ENCODE data around the gene KSR2. TPM values are rescaled to one million over a fixed set of nuclear protein-coding genes. Genes with fewer than 3 reads are reported as not detected.

KSR2 gene
- total RNA-seq, 1 donor from 2014 or later: 0.30 TPM

DNA sequence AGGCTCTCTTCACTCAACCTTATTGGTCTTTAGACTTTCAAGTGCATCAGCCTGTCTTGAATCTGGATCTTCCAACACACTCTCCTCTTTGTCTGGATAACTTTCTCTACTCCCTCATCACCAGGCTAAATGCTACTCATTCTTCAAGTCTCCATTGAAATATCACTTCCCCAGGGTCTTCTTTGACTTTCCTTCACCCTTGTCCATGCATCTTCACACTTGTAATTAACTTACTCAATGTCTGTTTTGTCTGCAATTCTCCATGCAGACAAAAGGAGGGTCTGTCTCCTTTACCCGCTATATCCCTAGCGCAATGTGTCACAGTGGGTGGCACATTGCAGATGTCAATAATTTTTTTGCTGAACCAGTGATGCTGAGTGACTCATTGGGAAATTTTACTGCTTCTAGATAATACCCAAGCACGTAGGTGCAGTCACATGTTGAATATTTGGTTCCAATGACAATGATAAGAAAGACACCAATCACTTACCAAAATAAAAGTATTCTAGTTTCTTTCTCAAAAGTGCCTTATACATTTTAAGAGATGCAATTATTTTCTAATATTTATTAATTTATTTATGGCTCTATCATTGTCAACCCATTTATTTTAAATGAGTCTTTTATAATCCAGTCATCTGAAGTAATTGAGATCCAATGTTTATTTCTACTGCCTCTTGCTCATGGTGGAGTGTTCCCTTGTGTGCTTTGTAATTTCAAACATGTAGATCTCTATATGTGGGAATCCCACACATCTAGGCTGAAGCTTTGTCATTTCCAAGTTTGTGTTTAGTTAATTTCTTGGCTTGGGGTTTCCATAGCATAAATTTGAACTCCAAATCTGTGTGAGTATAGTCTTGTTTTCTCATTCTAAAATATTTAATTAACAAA lies 26.0 kb upstream of the KSR2 start:
- H4K20me1 ChIP-seq (ENCODE audit: low read depth): no peaks in the 10 kb centered on the region
- H2AFZ ChIP-seq (replicated peaks): no peak overlapping the region
- H3K27me3 Mint-ChIP-seq (ENCODE audit: insufficient read depth, low read depth): peaks cover under 1% of the 10 kb centered on the region
- H3K4me3 ChIP-seq: no peak overlapping the region
- H3K27ac Mint-ChIP-seq: no peak overlapping the region
- H3K36me3 Mint-ChIP-seq: no peaks in the 10 kb centered on the region
- no peaks in the 10 kb centered on the region for H3K36me3 ChIP-seq
- no peaks in the 10 kb centered on the region for H3F3A ChIP-seq (ENCODE audit: low read depth)
- no peak overlapping the region for H3K27ac ChIP-seq
- H3K9ac ChIP-seq: no peak overlapping the region
- H3K9me3 Mint-ChIP-seq: peaks cover 6% of the 10 kb centered on the region
- no peaks in the 10 kb centered on the region for H3K27me3 ChIP-seq
- no peak overlapping the region for H3K4me3 Mint-ChIP-seq
- H3K79me2 ChIP-seq (ENCODE audit: low read depth): no peaks in the 10 kb centered on the region
- H3K4me2 ChIP-seq: no peak overlapping the region
- TF ChIP-seq CTCF (IDR thresholded peaks at IDR 0.05) (no peak), EZH2phosphoT487 (IDR thresholded peaks at IDR 0.05) (no peak), EZH2 (IDR thresholded peaks at IDR 0.05) (no peak)
- no peak for DNase-seq (ENCODE audit: low spot score)
- no peaks in the 10 kb centered on the region for H3K4me1 ChIP-seq
- peaks cover 6% of the 10 kb centered on the region for H3K4me1 Mint-ChIP-seq
- no peaks in the 10 kb centered on the region for H3K9me3 ChIP-seq (ENCODE audit: low read depth)

DNA sequence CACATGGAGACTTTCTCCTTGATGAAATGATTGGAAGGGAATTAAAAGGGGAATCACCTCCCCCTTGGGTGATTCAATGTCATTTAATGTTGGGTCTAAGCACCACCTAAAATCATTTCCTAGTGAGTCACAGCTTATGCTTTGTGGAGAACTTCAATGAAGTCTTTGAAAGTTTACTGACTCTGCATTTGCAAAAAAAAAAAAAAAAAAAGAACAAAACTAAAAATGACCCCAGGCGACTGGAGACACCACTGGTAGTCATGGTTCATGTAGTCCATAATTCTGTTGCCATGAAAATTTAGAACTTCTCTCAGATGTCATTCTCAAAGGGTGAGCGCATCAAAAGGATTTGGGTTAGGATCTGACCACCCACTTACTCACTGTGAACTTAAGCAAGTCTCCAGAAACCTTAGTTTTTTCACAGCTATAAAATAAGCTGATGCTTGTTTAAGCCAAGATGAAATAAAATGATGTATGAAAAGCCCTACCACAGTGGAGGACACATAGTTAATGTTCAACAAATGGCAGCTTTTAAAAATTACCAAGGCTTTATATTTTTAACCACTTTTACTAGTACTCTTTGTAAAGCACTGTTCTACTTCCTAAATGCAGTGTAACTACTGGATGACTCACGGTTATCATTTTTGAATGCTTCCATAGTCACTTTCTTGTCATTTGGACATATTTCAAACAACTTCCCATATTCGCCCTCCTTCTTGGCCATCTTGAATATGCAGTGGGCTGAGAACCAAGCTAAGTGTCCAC lies 18.1 kb upstream of the KSR2 start:
- Mint-ChIP-seq H3K36me3 (no peaks in the 10 kb centered on the region), H3K27me3 (ENCODE audit: insufficient read depth, low read depth) (peaks cover 6% of the 10 kb centered on the region), H3K9me3 (peaks cover 2% of the 10 kb centered on the region), H3K4me3 (no peak overlapping the region), H3K4me1 (peaks cover 9% of the 10 kb centered on the region), H3K27ac (no peak overlapping the region)
- H3K27me3 ChIP-seq: no peaks in the 10 kb centered on the region
- no peaks in the 10 kb centered on the region for H4K20me1 ChIP-seq (ENCODE audit: low read depth)
- no peaks in the 10 kb centered on the region for H3F3A ChIP-seq (ENCODE audit: low read depth)
- H3K36me3 ChIP-seq: no peaks in the 10 kb centered on the region
- H2AFZ ChIP-seq (replicated peaks): no peak overlapping the region
- no peak for TF ChIP-seq EZH2 (IDR thresholded peaks at IDR 0.05)
- TF ChIP-seq CTCF (IDR thresholded peaks at IDR 0.05): no peak
- no peak for TF ChIP-seq EZH2phosphoT487 (IDR thresholded peaks at IDR 0.05)
- H3K9ac ChIP-seq: no peak overlapping the region
- no peak overlapping the region for H3K4me2 ChIP-seq
- no peak overlapping the region for H3K4me3 ChIP-seq
- H3K4me1 ChIP-seq: no peaks in the 10 kb centered on the region
- H3K79me2 ChIP-seq (ENCODE audit: low read depth): no peaks in the 10 kb centered on the region
- no peak overlapping the region for H3K27ac ChIP-seq
- no peak for DNase-seq (ENCODE audit: low spot score)
- H3K9me3 ChIP-seq (ENCODE audit: low read depth): no peaks in the 10 kb centered on the region

DNA sequence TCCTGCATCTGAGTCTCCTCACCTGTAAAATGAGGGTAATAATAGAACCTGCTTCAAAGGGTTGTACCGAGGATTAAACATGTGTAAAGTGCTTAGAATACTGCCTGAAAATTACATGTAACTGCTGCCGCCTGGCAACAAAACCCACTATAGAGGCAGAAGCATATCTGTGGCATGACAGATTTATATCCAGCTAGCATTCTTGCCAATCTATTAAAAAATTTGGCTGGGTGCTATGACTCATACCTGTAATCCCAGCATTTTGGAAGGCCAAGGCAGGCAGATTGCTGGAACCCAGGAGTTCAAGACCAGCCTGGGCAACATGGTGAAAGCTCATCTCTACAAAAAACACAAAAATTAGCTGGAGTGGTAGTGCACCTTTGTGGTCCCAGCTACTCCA lies 16.4 kb upstream of the KSR2 start:
- no peaks in the 10 kb centered on the region for H3F3A ChIP-seq (ENCODE audit: low read depth)
- H3K9me3 ChIP-seq (ENCODE audit: low read depth): no peaks in the 10 kb centered on the region
- H3K27ac ChIP-seq: no peak overlapping the region
- H3K36me3 ChIP-seq: no peaks in the 10 kb centered on the region
- no peaks in the 10 kb centered on the region for H3K4me1 ChIP-seq
- DNase-seq (ENCODE audit: low spot score): no peak
- Mint-ChIP-seq H3K4me1 (peaks cover 13% of the 10 kb centered on the region), H3K4me3 (no peak overlapping the region), H3K27me3 (ENCODE audit: insufficient read depth, low read depth) (peaks cover 6% of the 10 kb centered on the region), H3K9me3 (peaks cover 2% of the 10 kb centered on the region), H3K36me3 (no peaks in the 10 kb centered on the region), H3K27ac (no peak overlapping the region)
- H3K9ac ChIP-seq: no peak overlapping the region
- no peak overlapping the region for H2AFZ ChIP-seq (replicated peaks)
- H3K79me2 ChIP-seq (ENCODE audit: low read depth): no peaks in the 10 kb centered on the region
- no peaks in the 10 kb centered on the region for H3K27me3 ChIP-seq
- TF ChIP-seq EZH2 (IDR thresholded peaks at IDR 0.05): no peak
- no peak for TF ChIP-seq CTCF (IDR thresholded peaks at IDR 0.05)
- TF ChIP-seq EZH2phosphoT487 (IDR thresholded peaks at IDR 0.05): no peak
- no peaks in the 10 kb centered on the region for H4K20me1 ChIP-seq (ENCODE audit: low read depth)
- no peak overlapping the region for H3K4me3 ChIP-seq
- H3K4me2 ChIP-seq: no peak overlapping the region
